ENCODE measurements around the gene LRRTM4. TPM values are rescaled to one million over a fixed set of nuclear protein-coding genes. Genes with fewer than 3 reads are reported as not detected.

The LRRTM4 gene
- polyA plus RNA-seq, 2 of the 4 experiments (the other 2 are of a cell fraction) = 0.03 TPM; not detected in 1

DNA sequence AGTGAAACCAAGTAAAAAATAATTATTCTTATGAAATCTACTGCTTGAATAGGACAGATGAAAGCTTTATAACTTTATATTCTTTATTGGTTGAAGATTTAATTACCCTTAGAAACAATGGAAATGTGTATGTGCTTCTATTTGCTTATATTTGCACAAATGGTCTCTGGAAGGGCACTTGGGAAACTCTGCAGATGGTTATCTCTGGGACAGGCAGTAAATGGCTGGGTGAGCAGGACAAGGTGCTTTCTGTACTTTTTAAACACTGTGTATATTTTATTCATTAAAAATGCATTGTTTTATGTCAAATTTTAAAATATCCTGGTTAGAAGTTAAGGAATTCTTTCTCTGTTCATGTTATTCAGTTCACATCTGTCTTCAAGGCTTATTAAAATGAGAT is 131.1 kb downstream of the LRRTM4 start:
- no peak for FAIRE-seq
- ChIA-PET POLR2A (no interaction called here), CTCF (no interaction called here)
- DNase-seq (ENCODE audit: low read depth in 1 of 2, low spot score in 1 of 2) = no peak
- Histone ChIP-seq H3K4me1 (no peaks in the 10 kb centered on the region), H3K4me3 (no peak overlapping the region), H3K27ac (no peak overlapping the region), H3K4me2 (no peak overlapping the region), H3K9me3 (no peaks in the 10 kb centered on the region)
- TF ChIP-seq EHMT2 (IDR thresholded peaks at IDR 0.05; ENCODE audit: low read depth) (no peak), PHF8 (IDR thresholded peaks at IDR 0.05; ENCODE audit: borderline replicate concordance, low read depth) (no peak), EHF (CRISPR knock-in tag; IDR thresholded peaks at IDR 0.05) (no peak), TFCP2L1 (CRISPR knock-in tag; IDR thresholded peaks at IDR 0.05) (no peak), CBX2 (IDR thresholded peaks at IDR 0.05; ENCODE audit: borderline replicate concordance, low read depth) (no peak), RNF2 (IDR thresholded peaks at IDR 0.05; ENCODE audit: borderline replicate concordance, low read depth) (no peak), GATA3 (IDR thresholded peaks at IDR 0.05; ENCODE audit: borderline replicate concordance) (no peak), JUN (IDR thresholded peaks at IDR 0.05) (no peak), ZSCAN20 (CRISPR knock-in tag; IDR thresholded peaks at IDR 0.05) (no peak), HOXA7 (CRISPR knock-in tag; IDR thresholded peaks at IDR 0.05) (no peak), ZC3H11A (IDR thresholded peaks at IDR 0.05) (no peak), FOXS1 (CRISPR knock-in tag; IDR thresholded peaks at IDR 0.05) (no peak), ZFP36 (IDR thresholded peaks at IDR 0.05; ENCODE audit: borderline replicate concordance, partially characterized antibody) (no peak)
- TF ChIP-seq, protein P1, sequence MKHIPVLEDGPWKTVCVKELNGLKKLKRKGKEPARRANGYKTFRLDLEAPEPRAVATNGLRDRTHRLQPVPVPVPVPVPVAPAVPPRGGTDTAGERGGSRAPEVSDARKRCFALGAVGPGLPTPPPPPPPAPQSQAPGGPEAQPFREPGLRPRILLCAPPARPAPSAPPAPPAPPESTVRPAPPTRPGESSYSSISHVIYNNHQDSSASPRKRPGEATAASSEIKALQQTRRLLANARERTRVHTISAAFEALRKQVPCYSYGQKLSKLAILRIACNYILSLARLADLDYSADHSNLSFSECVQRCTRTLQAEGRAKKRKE (CRISPR knock-in tag; IDR thresholded peaks at IDR 0.05; ENCODE audit: low read depth) = no peak
- TF ChIP-seq, protein P2, sequence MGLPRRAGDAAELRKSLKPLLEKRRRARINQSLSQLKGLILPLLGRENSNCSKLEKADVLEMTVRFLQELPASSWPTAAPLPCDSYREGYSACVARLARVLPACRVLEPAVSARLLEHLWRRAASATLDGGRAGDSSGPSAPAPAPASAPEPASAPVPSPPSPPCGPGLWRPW (IDR thresholded peaks at IDR 0.05) = no peak
- TF ChIP-seq, protein P3, sequence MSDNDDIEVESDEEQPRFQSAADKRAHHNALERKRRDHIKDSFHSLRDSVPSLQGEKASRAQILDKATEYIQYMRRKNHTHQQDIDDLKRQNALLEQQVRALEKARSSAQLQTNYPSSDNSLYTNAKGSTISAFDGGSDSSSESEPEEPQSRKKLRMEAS (IDR thresholded peaks at IDR 0.05) = no peak
- ATAC-seq = no peak

DNA sequence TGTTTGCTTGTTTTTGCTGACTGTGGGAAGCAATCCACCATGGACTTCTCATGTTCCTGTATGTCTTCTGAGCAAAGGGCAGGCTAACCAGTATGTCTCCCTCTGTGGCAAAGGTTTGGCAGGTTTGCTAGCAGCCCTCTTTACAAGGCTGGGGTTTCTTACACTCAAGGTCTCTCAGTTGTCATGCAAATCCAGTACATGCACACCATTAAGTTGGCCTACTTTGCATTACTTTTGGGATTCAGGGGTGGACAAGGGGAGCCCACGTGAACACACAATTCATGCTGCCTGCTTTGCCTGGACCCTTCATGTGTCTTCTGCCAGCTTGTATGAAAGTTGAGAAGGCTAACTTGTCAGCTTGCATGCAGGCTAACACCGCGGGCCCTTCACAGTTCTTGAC is 134.9 kb downstream of the LRRTM4 start:
- 32% methylated on average over 3 of the region's 3 CpGs for WGBS (ENCODE audit: missing lambda C conversion rate)
- H3K4me2 ChIP-seq = no peak overlapping the region
- no peaks in the 10 kb centered on the region for H3K9me3 ChIP-seq
- no peaks in the 10 kb centered on the region for H3K4me1 ChIP-seq
- TF ChIP-seq, protein P4, sequence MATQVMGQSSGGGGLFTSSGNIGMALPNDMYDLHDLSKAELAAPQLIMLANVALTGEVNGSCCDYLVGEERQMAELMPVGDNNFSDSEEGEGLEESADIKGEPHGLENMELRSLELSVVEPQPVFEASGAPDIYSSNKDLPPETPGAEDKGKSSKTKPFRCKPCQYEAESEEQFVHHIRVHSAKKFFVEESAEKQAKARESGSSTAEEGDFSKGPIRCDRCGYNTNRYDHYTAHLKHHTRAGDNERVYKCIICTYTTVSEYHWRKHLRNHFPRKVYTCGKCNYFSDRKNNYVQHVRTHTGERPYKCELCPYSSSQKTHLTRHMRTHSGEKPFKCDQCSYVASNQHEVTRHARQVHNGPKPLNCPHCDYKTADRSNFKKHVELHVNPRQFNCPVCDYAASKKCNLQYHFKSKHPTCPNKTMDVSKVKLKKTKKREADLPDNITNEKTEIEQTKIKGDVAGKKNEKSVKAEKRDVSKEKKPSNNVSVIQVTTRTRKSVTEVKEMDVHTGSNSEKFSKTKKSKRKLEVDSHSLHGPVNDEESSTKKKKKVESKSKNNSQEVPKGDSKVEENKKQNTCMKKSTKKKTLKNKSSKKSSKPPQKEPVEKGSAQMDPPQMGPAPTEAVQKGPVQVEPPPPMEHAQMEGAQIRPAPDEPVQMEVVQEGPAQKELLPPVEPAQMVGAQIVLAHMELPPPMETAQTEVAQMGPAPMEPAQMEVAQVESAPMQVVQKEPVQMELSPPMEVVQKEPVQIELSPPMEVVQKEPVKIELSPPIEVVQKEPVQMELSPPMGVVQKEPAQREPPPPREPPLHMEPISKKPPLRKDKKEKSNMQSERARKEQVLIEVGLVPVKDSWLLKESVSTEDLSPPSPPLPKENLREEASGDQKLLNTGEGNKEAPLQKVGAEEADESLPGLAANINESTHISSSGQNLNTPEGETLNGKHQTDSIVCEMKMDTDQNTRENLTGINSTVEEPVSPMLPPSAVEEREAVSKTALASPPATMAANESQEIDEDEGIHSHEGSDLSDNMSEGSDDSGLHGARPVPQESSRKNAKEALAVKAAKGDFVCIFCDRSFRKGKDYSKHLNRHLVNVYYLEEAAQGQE (IDR thresholded peaks at IDR 0.05) = no peak
- TF ChIP-seq RNF2 (IDR thresholded peaks at IDR 0.05; ENCODE audit: borderline replicate concordance, low read depth) (no peak), RFX5 (IDR thresholded peaks at IDR 0.05) (no peak), HEYL (CRISPR knock-in tag; IDR thresholded peaks at IDR 0.05) (no peak), MAZ (IDR thresholded peaks at IDR 0.05; ENCODE audit: borderline replicate concordance, low read depth, low read length) (no peak), PHF8 (IDR thresholded peaks at IDR 0.05; ENCODE audit: borderline replicate concordance, low read depth) (no peak), TFCP2L1 (CRISPR knock-in tag; IDR thresholded peaks at IDR 0.05) (no peak), NFE2L2 (conservative IDR thresholded peaks at IDR 0.05; ENCODE audit: low read length) (no peak), ZC3H11A (IDR thresholded peaks at IDR 0.05) (no peak), TP53 (CRISPR knock-in tag; IDR thresholded peaks at IDR 0.05) (no peak), CBX2 (IDR thresholded peaks at IDR 0.05; ENCODE audit: borderline replicate concordance, low read depth) (no peak), ESRRA (IDR thresholded peaks at IDR 0.05; ENCODE audit: borderline replicate concordance, low read length) (no peak), JUNB (IDR thresholded peaks at IDR 0.05) (no peak)
- TF ChIP-seq, protein P5, sequence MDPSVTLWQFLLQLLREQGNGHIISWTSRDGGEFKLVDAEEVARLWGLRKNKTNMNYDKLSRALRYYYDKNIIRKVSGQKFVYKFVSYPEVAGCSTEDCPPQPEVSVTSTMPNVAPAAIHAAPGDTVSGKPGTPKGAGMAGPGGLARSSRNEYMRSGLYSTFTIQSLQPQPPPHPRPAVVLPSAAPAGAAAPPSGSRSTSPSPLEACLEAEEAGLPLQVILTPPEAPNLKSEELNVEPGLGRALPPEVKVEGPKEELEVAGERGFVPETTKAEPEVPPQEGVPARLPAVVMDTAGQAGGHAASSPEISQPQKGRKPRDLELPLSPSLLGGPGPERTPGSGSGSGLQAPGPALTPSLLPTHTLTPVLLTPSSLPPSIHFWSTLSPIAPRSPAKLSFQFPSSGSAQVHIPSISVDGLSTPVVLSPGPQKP (IDR thresholded peaks at IDR 0.05; ENCODE audit: low read depth, low read length) = no peak
- TF ChIP-seq, protein P2 (IDR thresholded peaks at IDR 0.05) = no peak
- TF ChIP-seq, protein P6, sequence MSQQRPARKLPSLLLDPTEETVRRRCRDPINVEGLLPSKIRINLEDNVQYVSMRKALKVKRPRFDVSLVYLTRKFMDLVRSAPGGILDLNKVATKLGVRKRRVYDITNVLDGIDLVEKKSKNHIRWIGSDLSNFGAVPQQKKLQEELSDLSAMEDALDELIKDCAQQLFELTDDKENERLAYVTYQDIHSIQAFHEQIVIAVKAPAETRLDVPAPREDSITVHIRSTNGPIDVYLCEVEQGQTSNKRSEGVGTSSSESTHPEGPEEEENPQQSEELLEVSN (IDR thresholded peaks at IDR 0.05; ENCODE audit: borderline replicate concordance, low read depth) = no peak
- TF ChIP-seq, protein P7, sequence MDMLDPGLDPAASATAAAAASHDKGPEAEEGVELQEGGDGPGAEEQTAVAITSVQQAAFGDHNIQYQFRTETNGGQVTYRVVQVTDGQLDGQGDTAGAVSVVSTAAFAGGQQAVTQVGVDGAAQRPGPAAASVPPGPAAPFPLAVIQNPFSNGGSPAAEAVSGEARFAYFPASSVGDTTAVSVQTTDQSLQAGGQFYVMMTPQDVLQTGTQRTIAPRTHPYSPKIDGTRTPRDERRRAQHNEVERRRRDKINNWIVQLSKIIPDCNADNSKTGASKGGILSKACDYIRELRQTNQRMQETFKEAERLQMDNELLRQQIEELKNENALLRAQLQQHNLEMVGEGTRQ (IDR thresholded peaks at IDR 0.05) = no peak
- no peak overlapping the region for H3K27ac ChIP-seq
- DNase-seq (ENCODE audit: low read depth in 1 of 2, low spot score in 1 of 2) = no peak
- no peak overlapping the region for H3K4me3 ChIP-seq
- no peak for ATAC-seq
- ChIA-PET CTCF (no interaction called here), POLR2A (no interaction called here)
- FAIRE-seq = no peak
